Right atrium auricular region (tissue), 2 donors: Measurements from ENCODE around the gene OTUB2. TPM values are rescaled to one million over a fixed set of nuclear protein-coding genes. Genes with fewer than 3 reads are reported as not detected.

Experiments used
- DNase-seq: peaks from one replicate; pipeline ENCODE4 v3.0.0-alpha.2; 2019; ENCODE audit warnings: low spot score
- H3K27ac ChIP-seq, 2 donors: fragments of 200-600 bp; sonication (generic); 1 replicate in 1 of 2; 2 replicates in 1 of 2; pipeline ENCODE4 v1.5.1; 2016 to 2019
- H3K27me3 ChIP-seq, 2 donors: fragments of 200-600 bp; sonication (generic); one replicate each; pipeline versions ENCODE4 v1.5.1 to v1.6.0; 2017 to 2019
- H3K36me3 ChIP-seq: fragments of 200-600 bp; sonication (generic); one replicate; pipeline ENCODE4 v1.5.1; 2016
- H3K4me1 ChIP-seq, 2 donors: fragments of 200-600 bp; sonication (generic); one replicate each; pipeline versions ENCODE4 v1.5.1 to v1.6.0; 2017 to 2019
- H3K4me3 ChIP-seq, 2 donors: fragments of 200-600 bp; sonication (generic); 1 replicate in 1 of 2; 2 replicates in 1 of 2; pipeline ENCODE4 v1.5.1; 2017 to 2019; ENCODE audit warnings: mild to moderate bottlenecking in 1 of 2, moderate library complexity in 1 of 2
- H3K9me3 ChIP-seq, 2 donors: fragments of 200-600 bp; sonication (generic); one replicate each; pipeline ENCODE4 v1.5.1; 2019
- CTCF ChIP-seq, 2 donors: fragments of 200-600 bp; sonication (generic); IDR thresholded peaks; one replicate each; pipeline ENCODE4 v1.5.1; 2019; ENCODE audit warnings: antibody characterized with exemption in 2 of 2
- total RNA-seq, 2 donors: library from RNA; depleted of rRNA; stranded (reverse); fragments of >200 nt; gene quantifications; one replicate each; pipeline ENCODE4 v1.1.0, GENCODE V29; 2016

Gene OTUB2
- total RNA-seq, 2 donors from 2014 or later = 0.43 to 0.48 TPM

GRCh38 chr14:94040796-94041195 is 14.7 kb downstream of the OTUB2 start:
- no peak for DNase-seq
- Histone ChIP-seq H3K36me3 (peaks cover 9% of the 10 kb centered on the region), H3K27ac (no peak overlapping the region), H3K27me3 (no peaks in the 10 kb centered on the region), H3K4me1 (peaks cover 0 to 34% of the 10 kb centered on the region in 2 donors), H3K4me3 (no peak overlapping the region), H3K9me3 (no peaks in the 10 kb centered on the region)
- TF ChIP-seq CTCF (IDR thresholded peaks at IDR 0.05) = no peak

- Histone ChIP-seq H3K36me3 (peaks cover 18% of the 10 kb centered on the region), H3K27me3 (no peaks in the 10 kb centered on the region), H3K4me1 (peaks cover 0 to 25% of the 10 kb centered on the region in 2 donors), H3K27ac (peak overlapping the region in 1 of 2 donors; percentile 23), H3K9me3 (no peaks in the 10 kb centered on the region), H3K4me3 (no peak overlapping the region)
- no peak for DNase-seq
- no peak for TF ChIP-seq CTCF (IDR thresholded peaks at IDR 0.05)
Observed at GRCh38 chr14:94041551-94042346, 15.6 kb downstream of the OTUB2 start.

- Histone ChIP-seq H3K27ac (peak overlapping the region; percentile 12 to 23), H3K4me3 (no peak overlapping the region)
- no peak for DNase-seq
Observed at GRCh38 chr14:94042433-94043091, 16.4 kb downstream of the OTUB2 start.

GRCh38 chr14:94043111-94043755 is 17.1 kb downstream of the OTUB2 start:
- Histone ChIP-seq H3K4me3 (no peak overlapping the region), H3K4me1 (peaks cover 0 to 22% of the 10 kb centered on the region in 2 donors), H3K9me3 (no peaks in the 10 kb centered on the region), H3K27ac (no peak overlapping the region), H3K27me3 (no peaks in the 10 kb centered on the region), H3K36me3 (peaks cover 33% of the 10 kb centered on the region)
- TF ChIP-seq CTCF (IDR thresholded peaks at IDR 0.05) = no peak
- no peak for DNase-seq

More at GRCh38 chr14:94042433-94043091, 16.4 kb downstream of the OTUB2 start:
- Histone ChIP-seq H3K9me3 (no peaks in the 10 kb centered on the region), H3K27me3 (no peaks in the 10 kb centered on the region), H3K36me3 (peaks cover 26% of the 10 kb centered on the region), H3K4me1 (peaks cover 0 to 22% of the 10 kb centered on the region in 2 donors)
- TF ChIP-seq CTCF (IDR thresholded peaks at IDR 0.05) = no peak

- DNase-seq = no peak
- Histone ChIP-seq H3K36me3 (peaks cover 40% of the 10 kb centered on the region), H3K27me3 (no peaks in the 10 kb centered on the region), H3K4me3 (no peak overlapping the region), H3K9me3 (no peaks in the 10 kb centered on the region), H3K27ac (no peak overlapping the region), H3K4me1 (peaks cover 0 to 28% of the 10 kb centered on the region in 2 donors)
- no peak for TF ChIP-seq CTCF (IDR thresholded peaks at IDR 0.05)
Observed at GRCh38 chr14:94043756-94044475, 17.8 kb downstream of the OTUB2 start.
